Breast epithelium (tissue), 3 donors: ENCODE measurements around the gene AGBL5.

Experiments
- CTCF ChIP-seq, 3 donors: fragments of 450-650 bp; IDR thresholded peaks; one replicate each; pipeline ENCODE4 v1.5.1; 2016 to 2017; ENCODE audit warnings: antibody characterized with exemption in 3 of 3, mild to moderate bottlenecking in 3 of 3, moderate library complexity in 3 of 3
- POLR2A ChIP-seq: fragments of 450-650 bp; IDR thresholded peaks from one replicate; pipeline ENCODE4 v1.6.1; 2016; ENCODE audit warnings: antibody characterized with exemption, mild to moderate bottlenecking, moderate library complexity

GRCh38 chr2:27042985-27043634 is 8.4 kb upstream of the AGBL5 start:
- TF ChIP-seq POLR2A (no peak), CTCF (IDR thresholded peaks at IDR 0.05) (no peak)
